22Rv1 (cell line): ENCODE data around the gene LRRC46.

ENCODE experiments used
- H3K27ac ChIP-seq: fragments of 450-650 bp; 2 replicates; pipeline ENCODE4 v1.5.1; 2017
- ZFX ChIP-seq: fragments of 450-650 bp; IDR thresholded peaks from 2 replicates; pipeline ENCODE4 v1.6.1; 2017; ENCODE audit warnings: antibody characterized with exemption, borderline replicate concordance
- TF ChIP-seq, protein P1 (sequence below): fragments of 450-650 bp; IDR thresholded peaks from 2 replicates; pipeline ENCODE4 v1.5.1; 2017; ENCODE audit warnings: mild to moderate bottlenecking

The LRRC46 gene

GRCh38 chr17:47857551-47858455 is 26.3 kb downstream of the LRRC46 start:
- TF ChIP-seq, protein P1, sequence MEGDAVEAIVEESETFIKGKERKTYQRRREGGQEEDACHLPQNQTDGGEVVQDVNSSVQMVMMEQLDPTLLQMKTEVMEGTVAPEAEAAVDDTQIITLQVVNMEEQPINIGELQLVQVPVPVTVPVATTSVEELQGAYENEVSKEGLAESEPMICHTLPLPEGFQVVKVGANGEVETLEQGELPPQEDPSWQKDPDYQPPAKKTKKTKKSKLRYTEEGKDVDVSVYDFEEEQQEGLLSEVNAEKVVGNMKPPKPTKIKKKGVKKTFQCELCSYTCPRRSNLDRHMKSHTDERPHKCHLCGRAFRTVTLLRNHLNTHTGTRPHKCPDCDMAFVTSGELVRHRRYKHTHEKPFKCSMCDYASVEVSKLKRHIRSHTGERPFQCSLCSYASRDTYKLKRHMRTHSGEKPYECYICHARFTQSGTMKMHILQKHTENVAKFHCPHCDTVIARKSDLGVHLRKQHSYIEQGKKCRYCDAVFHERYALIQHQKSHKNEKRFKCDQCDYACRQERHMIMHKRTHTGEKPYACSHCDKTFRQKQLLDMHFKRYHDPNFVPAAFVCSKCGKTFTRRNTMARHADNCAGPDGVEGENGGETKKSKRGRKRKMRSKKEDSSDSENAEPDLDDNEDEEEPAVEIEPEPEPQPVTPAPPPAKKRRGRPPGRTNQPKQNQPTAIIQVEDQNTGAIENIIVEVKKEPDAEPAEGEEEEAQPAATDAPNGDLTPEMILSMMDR, result no peak
- TF ChIP-seq ZFX, result no peak
- H3K27ac ChIP-seq, result no peak overlapping the region

GRCh38 chr17:47860386-47860785 is 28.9 kb downstream of the LRRC46 start:
- TF ChIP-seq, protein P1, result no peak
- no peak for TF ChIP-seq ZFX
- H3K27ac ChIP-seq, result no peak overlapping the region

- H3K27ac ChIP-seq, result no peak overlapping the region
- TF ChIP-seq, protein P1, result no peak
- TF ChIP-seq ZFX, result no peak
These were observed 31.4 kb downstream of the LRRC46 start for GRCh38 chr17:47862621-47863440.

DNA sequence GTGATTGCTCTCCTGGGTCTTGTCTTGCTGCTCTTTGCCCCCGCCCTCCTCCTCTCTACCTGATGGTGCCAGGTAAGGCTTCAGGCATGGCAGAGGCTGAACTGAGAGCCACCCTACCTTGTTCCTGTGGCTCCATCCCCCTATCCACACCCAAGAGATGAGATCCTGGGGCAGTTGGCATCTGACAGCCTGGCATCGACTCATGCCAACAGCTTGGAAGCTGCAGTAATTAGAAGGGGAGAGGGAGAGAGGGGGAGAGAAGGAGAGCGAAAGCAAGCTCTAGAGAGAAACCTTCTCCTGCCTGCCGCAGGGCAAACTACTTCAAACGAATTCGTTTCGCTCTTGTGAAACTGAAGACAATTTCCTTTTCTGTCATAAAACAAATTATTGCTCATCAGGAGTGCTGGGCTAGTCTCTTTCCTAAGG is 33.3 kb downstream of the LRRC46 start:
- H3K27ac ChIP-seq, result no peak overlapping the region
- TF ChIP-seq, protein P1, result no peak
- no peak for TF ChIP-seq ZFX

- no peak overlapping the region for H3K27ac ChIP-seq
- no peak for TF ChIP-seq ZFX
- TF ChIP-seq, protein P1, result no peak
These were observed 35.5 kb downstream of the LRRC46 start for GRCh38 chr17:47866941-47867340.

DNA sequence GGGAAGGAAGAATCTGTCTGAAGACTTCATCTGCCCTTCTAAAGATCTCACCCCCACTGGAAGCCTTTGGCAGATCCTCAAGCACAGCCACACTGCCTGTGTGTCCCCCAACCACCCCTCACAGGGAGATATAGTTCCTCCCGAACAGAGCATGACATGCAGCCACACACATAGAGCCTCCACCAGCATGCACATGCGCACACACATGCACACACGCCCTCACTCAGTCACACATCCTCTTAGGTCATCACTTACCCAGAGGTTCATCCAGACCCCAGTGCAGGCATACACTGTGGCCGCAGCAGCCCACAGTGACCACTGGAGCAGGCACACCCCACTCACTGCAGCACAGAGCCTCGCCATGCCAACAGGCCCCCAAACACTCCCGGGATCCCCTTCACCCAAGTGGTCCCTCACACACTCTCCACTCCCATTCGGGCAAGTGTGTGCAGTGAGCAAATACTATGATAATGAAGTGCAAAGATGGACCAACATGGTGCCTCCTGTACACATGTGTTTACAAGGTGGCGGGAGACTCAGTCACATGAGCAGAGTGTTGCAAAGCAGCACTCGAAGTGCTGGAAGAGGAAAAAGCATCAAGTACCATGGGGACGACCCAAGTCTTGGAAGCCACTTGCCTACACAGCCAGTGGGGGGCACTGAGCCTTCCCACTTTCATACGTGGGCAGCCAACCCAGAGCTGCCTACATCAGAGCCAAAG is 36.5 kb downstream of the LRRC46 start:
- H3K27ac ChIP-seq, result no peak overlapping the region
- TF ChIP-seq, protein P1, result no peak
- TF ChIP-seq ZFX, result no peak
